Measurements from ENCODE around the gene KRTAP9-9. TPM values are rescaled to one million over a fixed set of nuclear protein-coding genes. Genes with fewer than 3 reads are reported as not detected.
A peak's percentile ranks its signal among the peaks of the same experiment; 100 is the strongest.
"Not testable (repeated sequence)": the region's sequence is repeated elsewhere in the genome, so short reads cannot be mapped to it uniquely, and the experiment has no call there.

Gene KRTAP9-9
- total and polyA plus RNA-seq, 11 donors = not detected

GRCh38 chr17:41265078-41265477, 9.9 kb downstream of the KRTAP9-9 start, which contains the start of gene KRTAP9-6:
Gene KRTAP9-6, plus strand, starts transcription at chr17:41265378. Its CDS starts 0 bp downstream, at chr17:41265378.
- no peak within 1 kb of the TSS for H3K27ac ChIP-seq

GRCh38 chr17:41267711-41268110, 12.5 kb downstream of the KRTAP9-9 start:
- no peak for TF ChIP-seq CTCF (IDR thresholded peaks at IDR 0.05)
- TF ChIP-seq POLR2A (IDR thresholded peaks at IDR 0.05) = no peak
- ATAC-seq (no peak), DNase-seq (no peak)
- intact Hi-C loops (cut with DNase I) = loop anchor here in 1 of 10 donors (10.0 kb wide), 1 partner anchor 57 kb away; no protein-coding TSS in a partner anchor
- no peak overlapping the region for H3K4me3 ChIP-seq
- H3K4me1 ChIP-seq = no peaks in the 10 kb centered on the region
- peaks cover 0 to 11% (median 0%) of the 10 kb centered on the region in 9 donors for H3K27me3 ChIP-seq
- WGBS, 4 donors = 84 to 91% (median 87%) methylated on average over 3 of the region's 3 CpGs; no CpG with 5 or more reads in 1 of the 4 donors
- H3K9me3 ChIP-seq = no peaks in the 10 kb centered on the region
- no peak overlapping the region for H3K27ac ChIP-seq
- no peaks in the 10 kb centered on the region for H3K36me3 ChIP-seq

More at GRCh38 chr17:41265078-41265477, 9.9 kb downstream of the KRTAP9-9 start, which contains the start of gene KRTAP9-6:
- TF ChIP-seq CTCF (IDR thresholded peaks at IDR 0.05) (no peak), POLR2A (IDR thresholded peaks at IDR 0.05) (no peak)
- H3K4me1 ChIP-seq = no peaks in the 10 kb centered on the region
- intact Hi-C loops (cut with DNase I) = loop anchor here in 2 of 10 donors (2.0 to 10.0 kb wide), 2 partner anchors 16 to 60 kb away; no protein-coding TSS in a partner anchor
- no peak for ATAC-seq
- H3K27me3 ChIP-seq = peaks cover 0 to 15% (median 0%) of the 10 kb centered on the region in 9 donors
- no peaks in the 10 kb centered on the region for H3K9me3 ChIP-seq
- no peak within 1 kb of the TSS for H3K4me3 ChIP-seq
- WGBS, 4 donors = 39 to 61% (median 47%) methylated on average over 2 of the region's 2 CpGs
- no peaks in the 10 kb centered on the region for H3K36me3 ChIP-seq
- no peak for DNase-seq

GRCh38 chr17:41271323-41271722, 16.1 kb downstream of the KRTAP9-9 start:
- H3K27me3 ChIP-seq; DNase-seq; intact Hi-C loops (cut with DNase I); H3K4me3 ChIP-seq; H3K36me3 ChIP-seq; H3K9me3 ChIP-seq; H3K27ac ChIP-seq; ATAC-seq; H3K4me1 ChIP-seq: not testable (repeated sequence)
- 47% methylated on average over 1 of the region's 1 CpG; no CpG with 5 or more reads in 3 of the 4 donors for WGBS, 4 donors

- WGBS, 4 donors = 51 to 55% (median 54%) methylated on average over 1 of the region's 1 CpG; no CpG with 5 or more reads in 1 of the 4 donors
- H3K27me3 ChIP-seq = peaks cover 0 to 10% (median 0%) of the 10 kb centered on the region in 9 donors
- ATAC-seq = no peak
- H3K4me3 ChIP-seq = no peak overlapping the region
- H3K27ac ChIP-seq = no peak overlapping the region
- H3K4me1 ChIP-seq = no peaks in the 10 kb centered on the region
- no peaks in the 10 kb centered on the region for H3K9me3 ChIP-seq
- no peak for DNase-seq
- TF ChIP-seq CTCF (IDR thresholded peaks at IDR 0.05) (no peak), POLR2A (IDR thresholded peaks at IDR 0.05) (no peak)
- no peaks in the 10 kb centered on the region for H3K36me3 ChIP-seq
- intact Hi-C loops (cut with DNase I) = no loop called here
These were observed 16.7 kb downstream of the KRTAP9-9 start for GRCh38 chr17:41271858-41272257.

DNA sequence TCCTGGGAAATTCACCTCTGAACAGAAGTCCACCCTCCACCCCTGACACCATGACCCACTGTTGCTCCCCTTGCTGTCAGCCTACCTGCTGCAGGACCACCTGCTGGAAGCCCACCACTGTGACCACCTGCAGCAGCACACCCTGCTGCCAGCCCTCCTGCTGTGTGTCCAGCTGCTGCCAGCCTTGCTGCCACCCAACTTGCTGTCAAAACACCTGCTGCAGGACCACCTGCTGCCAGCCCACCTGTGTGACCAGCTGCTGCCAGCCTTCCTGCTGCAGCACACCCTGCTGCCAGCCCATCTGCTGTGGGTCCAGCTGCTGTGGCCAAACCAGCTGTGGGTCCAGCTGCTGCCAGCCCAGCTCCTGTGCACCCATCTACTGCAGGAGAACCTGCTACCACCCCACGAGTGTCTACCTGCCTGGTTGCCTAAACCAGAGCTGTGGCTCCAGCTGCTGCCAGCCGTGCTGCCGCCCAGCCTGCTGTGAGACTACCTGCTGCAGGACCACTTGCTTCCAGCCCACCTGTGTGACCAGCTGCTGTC, 20.5 kb downstream of the KRTAP9-9 start, which contains the start of gene KRTAP9-7:
TSS of gene KRTAP9-7 (plus strand) at position 51 of the 543 bp plus-strand sequence. CDS start at position 51, 0 bp downstream.
- H3K27ac ChIP-seq, H3K4me3 ChIP-seq, ATAC-seq, H3K9me3 ChIP-seq, H3K36me3 ChIP-seq, H3K4me1 ChIP-seq: not testable (repeated sequence)
- peak in 1 of 5 donors; percentile 37 for DNase-seq
- peaks cover 0 to 16% (median 0%) of the 10 kb centered on the region in 9 donors for H3K27me3 ChIP-seq
- intact Hi-C loops (cut with DNase I) = loop anchor here in 1 of 10 donors (2.0 kb wide), 1 partner anchor 13 kb away; no protein-coding TSS in a partner anchor
- 71 to 100% (median 74%) methylated on average over 1 to 3 of the region's 3 CpGs; no CpG with 5 or more reads in 1 of the 4 donors for WGBS, 4 donors
